ENCODE data around the gene ZNF641.

DNA sequence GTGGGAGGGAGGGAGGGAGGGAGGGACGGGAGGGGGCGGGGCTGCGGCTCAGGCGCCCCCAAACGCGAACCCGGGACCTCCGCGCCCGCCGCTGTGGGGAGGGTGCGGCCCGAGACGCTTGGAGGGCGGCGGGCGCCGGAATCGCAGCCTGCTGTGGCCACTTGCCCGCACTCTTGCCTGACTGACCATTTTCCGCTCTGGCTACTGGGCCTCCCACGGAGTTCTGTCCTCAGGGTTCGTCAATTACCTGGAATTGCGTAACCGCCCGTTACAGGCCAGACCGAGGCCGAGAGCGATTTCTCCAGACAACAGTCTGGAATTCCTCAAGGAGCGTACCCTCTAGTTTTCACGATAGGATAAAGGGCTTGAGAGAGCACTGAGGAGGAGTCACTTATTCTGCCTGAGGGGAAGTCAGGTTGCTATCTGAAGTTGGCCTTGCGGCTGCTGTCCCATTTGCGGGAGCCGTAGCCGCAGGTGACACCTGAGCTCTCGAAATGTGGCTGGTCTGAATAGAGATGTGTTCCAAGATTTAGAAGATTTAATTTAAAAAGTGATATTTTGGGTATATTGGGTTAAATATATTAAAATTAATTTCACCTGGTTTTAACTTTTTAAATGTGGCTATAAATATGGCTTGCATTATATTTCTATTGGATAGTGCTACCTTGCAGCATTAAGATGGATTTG, 446 bp upstream of the ZNF641 start:
- TF ChIP-seq, protein P1, sequence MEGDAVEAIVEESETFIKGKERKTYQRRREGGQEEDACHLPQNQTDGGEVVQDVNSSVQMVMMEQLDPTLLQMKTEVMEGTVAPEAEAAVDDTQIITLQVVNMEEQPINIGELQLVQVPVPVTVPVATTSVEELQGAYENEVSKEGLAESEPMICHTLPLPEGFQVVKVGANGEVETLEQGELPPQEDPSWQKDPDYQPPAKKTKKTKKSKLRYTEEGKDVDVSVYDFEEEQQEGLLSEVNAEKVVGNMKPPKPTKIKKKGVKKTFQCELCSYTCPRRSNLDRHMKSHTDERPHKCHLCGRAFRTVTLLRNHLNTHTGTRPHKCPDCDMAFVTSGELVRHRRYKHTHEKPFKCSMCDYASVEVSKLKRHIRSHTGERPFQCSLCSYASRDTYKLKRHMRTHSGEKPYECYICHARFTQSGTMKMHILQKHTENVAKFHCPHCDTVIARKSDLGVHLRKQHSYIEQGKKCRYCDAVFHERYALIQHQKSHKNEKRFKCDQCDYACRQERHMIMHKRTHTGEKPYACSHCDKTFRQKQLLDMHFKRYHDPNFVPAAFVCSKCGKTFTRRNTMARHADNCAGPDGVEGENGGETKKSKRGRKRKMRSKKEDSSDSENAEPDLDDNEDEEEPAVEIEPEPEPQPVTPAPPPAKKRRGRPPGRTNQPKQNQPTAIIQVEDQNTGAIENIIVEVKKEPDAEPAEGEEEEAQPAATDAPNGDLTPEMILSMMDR (IDR thresholded peaks at IDR 0.05; ENCODE audit: borderline replicate concordance, extremely low read depth, low read length, poor library complexity, severe bottlenecking): no peak
- TF ChIP-seq EZH2 (IDR thresholded peaks at IDR 0.05; ENCODE audit: borderline replicate concordance, low read depth, low read length, severe bottlenecking): no peak

Measured in DND-41 (cell line).